Left lung (tissue), 10 donors: ENCODE measurements around the gene C2CD2L. TPM values are rescaled to one million over a fixed set of nuclear protein-coding genes. Genes with fewer than 3 reads are reported as not detected.
A peak's percentile ranks its signal among the peaks of the same experiment; 100 is the strongest.
"Not testable (repeated sequence)": the region's sequence is repeated elsewhere in the genome, so short reads cannot be mapped to it uniquely, and the experiment has no call there.

Experiments
- ATAC-seq: fragments of 200-7000 bp; cut with Tn5 transposase; one replicate; pipeline ENCODE4 v1.9.1; 2020; ENCODE audit warnings: moderate library complexity
- DNase-seq, 4 donors: peaks; one replicate each; pipeline ENCODE4 v3.0.0-alpha.2; 2013 to 2020
- H3K27ac ChIP-seq, 2 donors: fragments of 200-600 bp; sonication (generic) in 1 of 2; one replicate each; pipeline versions ENCODE4 v1.5.0 to v1.8.0; 2020 to 2021
- H3K27me3 ChIP-seq, 2 donors: fragments of 200-600 bp; sonication (generic) in 1 of 2; one replicate each; pipeline versions ENCODE4 v1.5.0 to v1.8.0; 2020 to 2021
- H3K36me3 ChIP-seq, 2 donors: fragments of 200-600 bp; sonication (generic) in 1 of 2; one replicate each; pipeline versions ENCODE4 v1.5.0 to v1.8.0; 2020 to 2021
- H3K4me1 ChIP-seq, 2 donors: fragments of 200-600 bp; one replicate each; pipeline ENCODE4 v1.8.0; 2021
- H3K4me3 ChIP-seq, 2 donors: fragments of 200-600 bp; sonication (generic) in 1 of 2; one replicate each; pipeline versions ENCODE4 v1.5.0 to v1.8.0; 2020 to 2021; ENCODE audit warnings: mild to moderate bottlenecking in 1 of 2
- H3K9me3 ChIP-seq, 2 donors: fragments of 200-600 bp; sonication (generic) in 1 of 2; one replicate each; pipeline versions ENCODE4 v1.5.0 to v1.8.0; 2020 to 2021
- intact Hi-C, 2 donors: fragments of 100-400 bp; cut with DNase I; formaldehyde crosslinking; loops; one replicate each; pipeline versions ENCODE4 v1.11.2 to v1.14.2; 2022
- polyA plus RNA-seq, 6 donors: library from polyadenylated mRNA; unstranded; fragments of 120-200 nt; gene quantifications; one replicate each; pipeline ENCODE4 v1.2.1, GENCODE V29; 2013; ENCODE audit not compliant: insufficient read length in 6 of 6
- total RNA-seq, 2 donors: library from RNA; stranded (reverse); fragmentation: NEBNext Ultra II Directional; extraction: Animal tissue kit (Norgen Biotek cat#: 25700); gene quantifications; one replicate each; pipeline ENCODE4 v1.2.1, GENCODE V29; 2021
- TF ChIP-seq, protein P1 (sequence below), 2 donors: fragments of 200-600 bp; sonication (generic) in 1 of 2; IDR thresholded peaks; one replicate each; pipeline versions ENCODE4 v1.5.0 to v1.8.0; 2021; ENCODE audit warnings: antibody characterized with exemption in 2 of 2
- donor health status: DM: no; HTN: yes; CAD: no.
- donor health status: DM: no; HTN: no; CAD: no.

Gene C2CD2L
- total and polyA plus RNA-seq, 8 donors: 7.3 to 18.6 (median 8.0) TPM

DNA sequence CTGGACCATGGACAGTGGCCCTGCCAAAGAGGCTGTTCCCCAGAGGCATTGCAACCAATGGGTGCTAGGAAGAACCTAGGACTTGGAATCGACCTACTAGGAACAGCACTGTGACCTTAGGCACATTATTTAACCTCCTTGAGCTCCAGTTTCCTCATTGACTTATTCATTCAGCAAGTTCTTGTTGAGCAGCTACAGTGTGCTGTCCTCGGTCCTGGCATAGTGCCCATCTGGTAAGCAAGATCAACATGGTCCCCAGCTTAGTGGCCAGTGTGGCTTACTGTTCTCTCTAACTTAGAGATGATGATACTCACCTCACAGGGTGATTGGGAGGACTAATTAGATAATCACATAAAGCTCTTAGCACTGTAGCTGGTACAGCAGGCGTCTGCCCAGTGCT lies 49.9 kb downstream of the C2CD2L start:
- Histone ChIP-seq H3K9me3 (no peaks in the 10 kb centered on the region), H3K27ac (no peak overlapping the region), H3K4me1 (no peaks in the 10 kb centered on the region), H3K27me3 (peaks cover 0 to 9% of the 10 kb centered on the region in 2 donors), H3K36me3 (no peaks in the 10 kb centered on the region), H3K4me3 (no peak overlapping the region)
- intact Hi-C loops: no loop called here
- TF ChIP-seq, protein P1, sequence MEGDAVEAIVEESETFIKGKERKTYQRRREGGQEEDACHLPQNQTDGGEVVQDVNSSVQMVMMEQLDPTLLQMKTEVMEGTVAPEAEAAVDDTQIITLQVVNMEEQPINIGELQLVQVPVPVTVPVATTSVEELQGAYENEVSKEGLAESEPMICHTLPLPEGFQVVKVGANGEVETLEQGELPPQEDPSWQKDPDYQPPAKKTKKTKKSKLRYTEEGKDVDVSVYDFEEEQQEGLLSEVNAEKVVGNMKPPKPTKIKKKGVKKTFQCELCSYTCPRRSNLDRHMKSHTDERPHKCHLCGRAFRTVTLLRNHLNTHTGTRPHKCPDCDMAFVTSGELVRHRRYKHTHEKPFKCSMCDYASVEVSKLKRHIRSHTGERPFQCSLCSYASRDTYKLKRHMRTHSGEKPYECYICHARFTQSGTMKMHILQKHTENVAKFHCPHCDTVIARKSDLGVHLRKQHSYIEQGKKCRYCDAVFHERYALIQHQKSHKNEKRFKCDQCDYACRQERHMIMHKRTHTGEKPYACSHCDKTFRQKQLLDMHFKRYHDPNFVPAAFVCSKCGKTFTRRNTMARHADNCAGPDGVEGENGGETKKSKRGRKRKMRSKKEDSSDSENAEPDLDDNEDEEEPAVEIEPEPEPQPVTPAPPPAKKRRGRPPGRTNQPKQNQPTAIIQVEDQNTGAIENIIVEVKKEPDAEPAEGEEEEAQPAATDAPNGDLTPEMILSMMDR (IDR thresholded peaks at IDR 0.05): no peak
- no peak for DNase-seq
- no peak for ATAC-seq

DNA sequence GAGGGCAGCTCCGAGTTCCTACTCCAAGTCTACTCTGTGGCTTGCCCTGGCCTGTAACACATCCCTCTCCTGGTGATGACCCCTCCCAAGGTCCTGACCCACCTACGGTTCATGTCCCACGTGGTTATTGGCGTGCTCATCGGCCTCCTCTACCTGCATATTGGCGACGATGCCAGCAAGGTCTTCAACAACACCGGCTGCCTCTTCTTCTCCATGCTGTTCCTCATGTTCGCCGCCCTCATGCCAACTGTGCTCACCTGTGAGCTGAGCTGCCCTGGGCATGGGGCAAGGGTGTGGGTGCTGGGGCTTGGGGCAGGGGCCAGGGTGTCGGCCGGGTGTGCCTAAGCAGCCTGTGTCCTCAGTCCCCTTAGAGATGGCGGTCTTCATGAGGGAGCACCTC lies 51.3 kb downstream of the C2CD2L start:
- no peaks in the 10 kb centered on the region for H3K36me3 ChIP-seq
- intact Hi-C loops: no loop called here
- no peaks in the 10 kb centered on the region for H3K27me3 ChIP-seq
- ATAC-seq: no peak
- DNase-seq: no peak
- TF ChIP-seq, protein P1 (IDR thresholded peaks at IDR 0.05): no peak
- H3K9me3 ChIP-seq: no peaks in the 10 kb centered on the region
- no peak overlapping the region for H3K4me3 ChIP-seq
- H3K27ac ChIP-seq: no peak overlapping the region
- no peaks in the 10 kb centered on the region for H3K4me1 ChIP-seq

DNA sequence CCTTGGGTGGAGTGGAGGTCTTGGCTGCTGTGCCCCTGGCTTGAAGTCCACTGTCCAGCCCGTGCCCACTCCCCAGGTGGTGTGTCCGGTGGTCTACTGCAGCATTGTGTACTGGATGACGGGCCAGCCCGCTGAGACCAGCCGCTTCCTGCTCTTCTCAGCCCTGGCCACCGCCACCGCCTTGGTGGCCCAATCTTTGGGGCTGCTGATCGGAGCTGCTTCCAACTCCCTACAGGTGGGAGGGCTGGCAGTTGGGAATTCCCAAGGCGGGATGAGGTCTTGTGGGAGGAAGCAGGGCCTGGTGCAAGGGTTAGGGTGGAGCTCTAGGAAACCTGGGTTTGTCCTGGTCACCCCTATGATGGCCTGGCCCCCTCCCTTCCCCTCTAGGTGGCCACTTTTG lies 53.0 kb downstream of the C2CD2L start:
- Histone ChIP-seq H3K4me3 (no peak overlapping the region), H3K27me3 (no peaks in the 10 kb centered on the region), H3K9me3 (no peaks in the 10 kb centered on the region), H3K4me1 (no peaks in the 10 kb centered on the region), H3K27ac (no peak overlapping the region), H3K36me3 (no peaks in the 10 kb centered on the region)
- no peak for ATAC-seq
- TF ChIP-seq, protein P1 (IDR thresholded peaks at IDR 0.05): no peak
- intact Hi-C loops: no loop called here
- no peak for DNase-seq

DNA sequence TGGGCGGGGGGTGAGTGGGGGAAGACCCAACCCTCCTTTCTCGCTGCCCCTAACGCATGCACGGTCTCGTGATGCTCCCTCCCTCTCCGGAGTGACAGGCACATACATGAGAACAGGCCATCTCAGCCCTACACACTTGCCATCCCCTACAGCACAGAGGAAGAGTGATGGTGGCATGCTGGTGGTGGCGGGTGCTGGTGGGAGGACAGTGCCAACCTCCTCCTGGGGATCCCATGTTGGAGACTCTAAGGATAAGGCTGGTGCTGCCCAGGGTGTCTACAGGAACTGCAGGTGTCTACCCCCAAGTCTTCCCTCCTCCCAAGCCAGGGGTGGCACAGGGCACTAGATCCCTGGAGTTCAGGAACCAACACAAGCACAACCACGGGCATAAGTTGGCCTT lies 54.7 kb downstream of the C2CD2L start:
- TF ChIP-seq, protein P1 (IDR thresholded peaks at IDR 0.05): no peak
- Histone ChIP-seq H3K9me3 (no peaks in the 10 kb centered on the region), H3K27me3 (no peaks in the 10 kb centered on the region), H3K27ac (no peak overlapping the region), H3K36me3 (no peaks in the 10 kb centered on the region), H3K4me3 (no peak overlapping the region), H3K4me1 (no peaks in the 10 kb centered on the region)
- ATAC-seq: no peak
- no peak for DNase-seq
- intact Hi-C loops: no loop called here

GRCh38 chr11:119166368-119167076 lies 59.4 kb downstream of the C2CD2L start:
- ATAC-seq (peak; percentile 3), DNase-seq (no peak)
- Histone ChIP-seq H3K4me1 (peaks cover 0 to 13% of the 10 kb centered on the region in 2 donors), H3K36me3 (no peaks in the 10 kb centered on the region), H3K9me3 (no peaks in the 10 kb centered on the region), H3K27ac (no peak overlapping the region), H3K4me3 (no peak overlapping the region), H3K27me3 (no peaks in the 10 kb centered on the region)
- intact Hi-C loops: no loop called here
- TF ChIP-seq, protein P1 (IDR thresholded peaks at IDR 0.05): no peak

- intact Hi-C loops, H3K9me3 ChIP-seq, DNase-seq, H3K4me3 ChIP-seq, H3K36me3 ChIP-seq, H3K27me3 ChIP-seq, ATAC-seq, H3K27ac ChIP-seq: not testable (repeated sequence)
- peaks cover 0 to 13% of the 10 kb centered on the region in 2 donors for H3K4me1 ChIP-seq
These were observed 59.9 kb downstream of the C2CD2L start for GRCh38 chr11:119167077-119167458.
